HT-29 (cell line): Measurements from ENCODE around the gene USP25. TPM values are rescaled to one million over a fixed set of nuclear protein-coding genes. Genes with fewer than 3 reads are reported as not detected.
"Not testable (repeated sequence)": the region's sequence is repeated elsewhere in the genome, so short reads cannot be mapped to it uniquely, and the experiment has no call there.

Source experiments
- DNase-seq: peaks from one replicate; pipeline ENCODE4 v3.0.0-alpha.2; 2015; ENCODE audit warnings: low spot score
- total RNA-seq: library from RNA; depleted of rRNA; stranded (reverse); fragments of >200 nt; shearing (Covaris generic); gene quantifications from 2 replicates; pipeline ENCODE4 v1.2.3, GENCODE V29; 2014

Gene USP25
- total RNA-seq, 1 experiment from 2014 or later, result 13.3 TPM

DNA sequence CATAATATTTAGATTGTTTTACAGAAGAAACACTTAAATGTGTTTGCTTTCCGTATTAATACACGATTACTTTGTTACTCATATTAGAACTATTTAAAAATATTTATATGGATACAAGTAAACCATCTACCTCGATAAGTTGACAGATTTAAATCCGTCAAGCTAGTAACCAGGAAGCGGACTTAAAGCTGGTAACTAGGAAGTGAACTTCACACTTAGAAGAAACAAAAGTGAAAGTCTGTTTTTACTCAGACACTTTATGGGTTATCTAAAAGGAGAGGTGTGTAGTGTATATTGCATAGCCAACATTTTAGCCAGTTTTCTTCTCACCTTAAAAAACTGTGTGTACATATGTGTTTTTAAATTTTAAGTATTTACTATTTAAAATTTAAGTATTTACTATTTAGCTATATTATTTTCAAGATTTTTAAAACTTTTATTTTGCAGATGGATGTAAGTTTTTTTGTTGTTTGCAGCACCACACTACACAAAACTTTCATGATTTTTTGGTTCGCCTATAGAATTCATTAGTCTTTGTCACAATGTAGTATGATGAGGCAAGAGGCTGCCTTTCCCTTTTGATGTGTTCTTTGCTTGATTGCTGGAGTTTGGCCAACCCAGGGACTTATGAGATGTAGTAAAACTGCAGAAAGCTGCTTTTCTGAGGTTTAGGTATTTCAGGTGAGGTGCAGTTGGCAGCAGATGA, 2.7 kb downstream of the USP25 start:
- DNase-seq, result peak; percentile 65

DNA sequence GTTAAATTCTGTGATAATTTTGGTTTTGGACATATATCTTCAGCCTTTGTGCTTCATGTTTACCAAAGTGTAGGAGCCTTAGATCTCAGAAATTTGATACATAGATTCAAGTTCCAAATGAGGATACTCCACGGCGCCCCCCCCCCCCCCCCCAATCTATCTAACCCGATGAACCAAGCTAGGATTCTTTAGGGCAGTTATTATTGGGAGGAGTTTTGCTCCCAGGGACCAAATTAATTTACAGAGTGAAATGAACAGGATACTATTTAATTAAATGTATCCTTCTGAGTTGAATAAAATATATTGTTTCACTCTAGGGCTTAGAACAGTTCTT, 3.2 kb downstream of the USP25 start:
- DNase-seq, result no peak

DNA sequence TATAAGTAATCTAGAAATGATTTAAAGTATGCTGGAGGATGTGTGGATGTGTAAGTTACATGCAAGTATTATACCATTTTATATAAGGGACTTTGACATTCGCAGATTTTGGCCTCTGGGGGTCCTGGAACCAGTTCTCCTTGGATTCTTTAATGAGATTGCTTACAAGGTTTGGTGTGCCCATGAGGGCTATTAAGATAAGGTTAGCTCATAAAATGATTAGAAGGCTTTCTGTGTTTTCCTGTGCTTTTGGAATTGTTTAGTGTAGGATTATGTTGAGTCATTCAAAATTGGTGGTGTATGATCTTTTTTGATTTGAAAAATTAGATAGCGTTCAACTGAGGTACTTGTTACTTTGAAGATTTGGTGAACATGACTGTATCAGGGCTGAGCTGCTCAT, 5.6 kb downstream of the USP25 start:
- DNase-seq, result no peak

DNA sequence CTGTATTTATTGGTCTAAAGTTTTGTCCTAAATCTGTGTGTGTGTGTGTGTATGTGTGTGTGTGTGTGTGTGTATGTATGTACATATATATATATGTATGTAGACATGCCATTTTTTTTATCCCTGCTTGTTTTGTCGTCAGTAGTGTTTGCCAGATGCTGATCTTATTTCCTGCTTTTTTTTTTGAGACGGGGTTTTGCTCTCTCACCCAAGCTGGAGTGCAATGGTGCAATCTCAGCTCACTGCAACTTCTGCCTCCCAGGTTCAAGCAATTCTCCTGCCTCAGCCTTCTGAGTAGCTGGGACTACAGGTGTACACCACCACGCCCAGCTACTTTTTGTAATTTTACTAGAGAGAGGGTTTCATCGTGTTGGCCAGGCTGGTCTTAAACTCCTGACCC, 6.1 kb downstream of the USP25 start:
- not testable (repeated sequence) for DNase-seq

DNA sequence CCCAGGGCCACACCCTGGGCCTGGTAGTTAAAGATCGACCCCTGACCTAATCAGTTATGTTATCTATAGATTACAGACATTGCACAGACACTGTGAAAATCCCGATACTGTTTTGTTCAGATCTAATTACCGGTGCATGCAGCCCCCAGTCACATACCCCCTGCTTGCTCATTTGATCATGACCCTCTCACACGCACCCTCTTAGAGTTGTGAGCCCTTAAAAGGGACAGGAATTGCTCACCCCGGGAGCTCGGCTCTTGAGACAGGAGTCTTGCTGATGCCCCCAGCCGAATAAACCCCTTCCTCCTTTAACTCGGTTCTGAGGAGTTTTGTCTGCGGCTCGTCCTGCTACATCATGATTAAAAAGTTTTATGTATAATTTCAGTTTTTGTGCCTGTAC, 9.0 kb downstream of the USP25 start:
- DNase-seq, result not testable (repeated sequence)

DNA sequence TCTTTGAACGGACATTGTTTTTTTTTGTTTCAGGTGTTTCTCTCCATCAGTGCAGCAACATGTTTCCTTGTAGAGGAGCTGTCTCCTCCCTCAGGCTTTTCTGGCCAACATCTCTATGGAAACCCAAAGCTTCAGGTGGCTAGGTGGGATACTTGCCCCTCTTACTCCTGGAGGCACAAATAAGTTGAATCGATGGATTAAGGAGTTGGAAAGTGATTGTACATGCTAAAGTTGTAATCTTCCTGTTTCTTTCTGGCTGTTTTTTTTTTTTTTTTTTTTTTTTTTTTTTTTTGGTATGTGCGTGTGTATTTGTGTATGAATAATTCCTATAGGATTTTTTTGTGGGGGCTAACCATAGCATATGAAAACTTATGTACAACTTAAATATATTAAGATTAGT, 10.6 kb downstream of the USP25 start:
- no peak for DNase-seq

DNA sequence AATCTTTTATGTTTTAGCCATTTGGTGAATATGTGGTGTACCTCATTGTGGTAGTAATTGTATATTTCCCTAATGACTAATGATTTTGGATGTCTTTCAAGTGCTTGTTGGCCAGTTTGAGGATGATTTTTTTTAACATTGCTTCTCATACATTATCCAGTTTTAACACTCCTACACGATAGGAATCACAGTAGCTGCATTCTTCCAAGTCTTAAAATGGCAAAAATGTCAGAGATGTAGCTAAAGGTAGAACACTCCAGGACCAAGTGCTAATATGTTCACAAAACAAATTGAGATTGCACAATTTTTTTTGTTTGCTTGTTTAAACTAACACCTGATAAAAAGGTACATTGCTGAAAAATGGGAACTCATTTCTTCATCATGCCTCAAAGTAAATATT, 11.7 kb downstream of the USP25 start:
- no peak for DNase-seq

DNA sequence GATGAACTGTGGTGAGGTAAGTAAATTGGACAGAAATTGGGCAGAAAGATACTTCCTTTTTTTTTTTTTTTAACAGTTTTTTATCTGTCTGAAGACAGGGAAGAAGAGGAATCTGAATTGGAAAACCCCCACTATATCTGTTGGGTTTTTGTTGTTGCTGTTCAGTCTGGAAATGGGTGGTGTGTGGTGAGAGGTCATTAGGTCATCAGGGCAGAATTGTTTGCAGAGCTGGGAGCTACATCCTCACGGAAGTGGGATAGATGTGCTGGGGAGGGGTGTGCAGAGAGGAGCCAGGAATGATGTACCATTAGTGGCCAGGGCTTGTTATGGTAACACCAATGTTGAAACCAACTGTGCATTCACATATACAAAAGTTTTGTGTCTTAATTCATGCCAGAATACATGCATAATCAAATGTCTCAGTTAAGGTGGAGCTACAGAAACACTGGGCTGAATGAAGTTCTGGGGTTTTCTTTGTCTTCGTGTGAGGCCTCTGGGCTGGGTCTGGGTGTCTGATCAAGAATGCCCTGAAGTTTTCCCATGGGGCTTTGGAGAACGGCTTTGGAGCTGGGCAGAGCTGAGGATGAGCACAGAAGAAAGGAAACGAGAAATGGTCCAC, 12.4 kb downstream of the USP25 start:
- DNase-seq, result no peak

DNA sequence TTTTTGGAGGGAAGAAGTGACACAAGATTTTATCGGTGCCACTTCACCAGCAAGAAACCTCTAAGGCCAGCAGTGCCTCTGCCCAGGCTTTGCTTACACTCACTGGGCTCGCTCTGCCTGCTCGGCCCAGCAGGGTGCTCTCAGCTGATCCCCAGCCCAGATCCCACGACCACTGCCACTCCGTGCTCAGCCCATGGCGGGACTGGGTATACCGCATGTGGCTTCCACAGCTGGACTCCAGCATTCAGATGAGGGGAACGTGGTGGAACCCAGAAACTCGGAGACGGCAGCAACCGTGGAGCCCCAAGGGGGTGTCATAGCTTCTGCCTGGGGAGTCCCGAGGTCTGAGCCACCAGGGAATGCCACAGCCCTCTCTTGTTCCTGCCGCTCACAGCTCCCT, 12.9 kb downstream of the USP25 start:
- no peak for DNase-seq

DNA sequence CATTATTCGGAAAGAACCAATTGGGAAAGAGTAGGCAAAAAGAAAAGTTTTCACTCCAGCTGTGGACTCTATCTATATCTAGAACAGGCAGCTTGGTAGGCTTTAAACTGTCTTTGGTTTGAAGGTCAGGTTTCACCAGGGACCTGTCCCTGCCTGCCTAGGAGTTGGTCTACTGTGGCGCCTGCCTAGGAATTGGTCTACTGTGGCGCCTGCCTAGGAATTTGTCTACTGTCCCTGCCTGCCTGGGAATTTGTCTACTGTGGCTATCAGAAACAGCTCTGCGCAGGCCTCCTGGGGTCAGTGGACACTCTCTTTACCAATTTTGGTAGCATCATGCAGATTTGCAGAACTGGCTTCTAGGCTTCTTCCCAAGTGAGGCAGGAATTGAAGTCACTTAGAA, 13.8 kb downstream of the USP25 start:
- no peak for DNase-seq

DNA sequence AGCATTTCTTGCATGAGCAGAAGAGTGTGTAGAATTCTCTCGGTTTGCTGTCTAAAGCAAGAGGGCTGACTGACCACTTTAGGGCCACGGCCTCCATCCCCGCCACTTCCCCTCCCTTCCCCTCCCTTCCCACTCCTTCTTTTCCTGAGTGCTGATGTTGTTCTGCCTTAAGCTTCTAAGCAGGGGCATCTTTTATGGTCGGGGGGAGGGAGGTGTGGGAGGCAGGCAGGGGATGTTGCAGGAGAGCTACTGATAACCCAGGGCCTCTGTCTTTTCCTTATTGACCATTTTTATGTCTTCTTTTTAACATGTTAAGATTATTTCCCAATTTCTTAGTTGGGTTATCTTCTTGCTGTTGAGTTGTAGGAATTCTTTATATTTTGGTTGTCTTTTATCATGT, 15.1 kb downstream of the USP25 start:
- no peak for DNase-seq

DNA sequence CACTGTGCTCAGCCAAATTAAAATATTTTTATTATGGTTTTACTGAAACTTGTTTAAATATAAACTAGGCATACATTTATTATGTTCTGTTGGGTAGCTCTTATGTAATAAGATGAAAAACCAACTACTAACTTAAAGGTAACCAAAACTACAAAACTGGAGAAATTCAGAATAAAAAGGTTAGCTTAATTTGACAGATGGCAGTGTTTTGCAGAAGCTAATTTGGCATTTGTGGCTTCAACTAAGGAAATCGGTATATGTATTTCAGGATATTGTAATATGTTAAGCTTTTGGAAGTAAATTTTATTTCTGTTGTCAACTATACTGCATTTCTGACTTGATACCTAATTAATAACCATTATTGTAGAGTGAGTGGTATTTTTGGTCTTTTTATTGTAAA, 18.8 kb downstream of the USP25 start:
- DNase-seq, result no peak

DNA sequence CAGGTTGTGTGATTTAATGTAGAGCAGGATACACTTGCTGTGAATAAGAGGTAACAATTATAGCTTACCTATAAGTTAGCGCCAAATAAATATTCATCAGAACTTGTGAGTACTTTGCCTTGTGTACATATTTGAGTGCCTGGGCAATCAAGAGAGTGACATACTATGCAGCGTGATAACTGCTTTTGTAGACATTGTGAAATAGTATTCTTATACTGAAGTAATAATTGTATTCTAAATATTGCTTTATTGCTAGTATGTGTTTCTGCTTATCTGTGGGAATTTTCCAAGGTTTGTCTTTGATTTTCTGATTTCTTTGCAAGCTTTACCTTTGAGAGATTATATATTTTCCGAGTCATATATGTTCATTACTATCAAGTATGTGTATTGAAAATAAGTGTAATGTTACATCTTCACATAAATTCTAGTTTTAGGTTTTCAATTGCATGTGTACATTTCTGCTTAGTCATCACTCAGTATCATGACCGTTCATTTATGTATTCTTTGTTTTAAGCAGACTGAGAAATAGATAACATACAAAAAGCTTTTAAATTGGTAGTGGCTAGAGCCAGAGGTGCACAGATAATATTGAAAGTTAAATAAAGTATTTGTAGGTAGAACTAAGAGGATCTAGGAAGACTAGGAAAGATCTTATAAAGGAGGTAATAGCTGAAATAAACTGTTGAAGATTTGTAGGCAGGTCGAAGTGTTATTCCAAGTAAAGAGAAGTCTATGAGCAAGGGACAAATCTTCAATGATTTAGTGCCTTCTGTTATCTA, 19.5 kb downstream of the USP25 start:
- no peak for DNase-seq

DNA sequence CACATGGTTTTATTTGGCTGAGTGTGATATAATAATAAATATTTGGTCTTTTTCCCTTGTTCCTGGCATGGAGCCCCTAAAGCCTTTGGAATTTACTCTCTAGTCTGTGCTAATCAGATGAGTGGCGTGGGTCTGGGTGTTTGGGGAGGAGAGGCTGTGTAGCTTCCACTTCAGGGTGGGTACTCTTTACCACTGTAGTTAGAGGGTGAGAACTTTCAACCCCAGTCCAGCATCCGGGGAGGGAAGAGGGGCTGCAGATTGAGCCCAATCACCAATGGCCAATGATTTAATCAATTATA, 20.0 kb downstream of the USP25 start:
- no peak for DNase-seq

DNA sequence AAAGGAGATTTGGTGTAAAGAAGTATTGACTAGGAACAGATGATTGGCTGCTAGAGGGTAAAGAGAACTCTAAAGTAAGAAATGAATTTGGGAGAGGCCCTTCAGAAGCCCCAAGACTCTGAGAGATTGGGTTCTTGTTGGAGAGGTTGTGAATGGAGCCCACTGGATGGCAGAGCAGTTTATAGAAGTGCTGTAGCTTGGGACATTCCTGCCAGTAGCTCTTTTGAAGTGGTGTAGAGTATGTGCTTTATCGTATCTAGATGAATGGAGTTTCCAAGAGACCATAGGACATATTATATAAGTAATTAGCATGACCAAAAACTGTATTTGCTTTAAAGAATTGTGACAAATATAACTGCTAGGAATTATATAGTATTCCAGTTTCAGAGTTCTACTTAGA, 21.3 kb downstream of the USP25 start:
- no peak for DNase-seq

DNA sequence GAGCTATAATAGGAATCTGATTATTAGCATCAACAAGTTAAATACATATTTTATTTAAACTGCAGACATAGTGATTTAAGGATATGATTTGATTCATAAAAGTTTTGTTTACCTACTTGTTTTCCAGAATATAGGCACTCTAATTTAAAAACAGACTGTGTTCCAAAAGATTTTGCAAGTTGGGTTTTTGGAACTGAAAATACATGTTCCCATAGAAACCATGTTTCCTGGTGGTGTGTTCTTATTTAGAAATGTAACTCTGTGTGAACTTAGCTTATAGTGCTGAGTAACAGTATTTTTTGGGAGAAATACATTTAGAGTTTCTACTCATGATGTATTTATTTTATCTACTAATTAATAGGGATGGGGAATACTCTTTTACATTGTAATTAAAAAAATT, 21.8 kb downstream of the USP25 start:
- no peak for DNase-seq

DNA sequence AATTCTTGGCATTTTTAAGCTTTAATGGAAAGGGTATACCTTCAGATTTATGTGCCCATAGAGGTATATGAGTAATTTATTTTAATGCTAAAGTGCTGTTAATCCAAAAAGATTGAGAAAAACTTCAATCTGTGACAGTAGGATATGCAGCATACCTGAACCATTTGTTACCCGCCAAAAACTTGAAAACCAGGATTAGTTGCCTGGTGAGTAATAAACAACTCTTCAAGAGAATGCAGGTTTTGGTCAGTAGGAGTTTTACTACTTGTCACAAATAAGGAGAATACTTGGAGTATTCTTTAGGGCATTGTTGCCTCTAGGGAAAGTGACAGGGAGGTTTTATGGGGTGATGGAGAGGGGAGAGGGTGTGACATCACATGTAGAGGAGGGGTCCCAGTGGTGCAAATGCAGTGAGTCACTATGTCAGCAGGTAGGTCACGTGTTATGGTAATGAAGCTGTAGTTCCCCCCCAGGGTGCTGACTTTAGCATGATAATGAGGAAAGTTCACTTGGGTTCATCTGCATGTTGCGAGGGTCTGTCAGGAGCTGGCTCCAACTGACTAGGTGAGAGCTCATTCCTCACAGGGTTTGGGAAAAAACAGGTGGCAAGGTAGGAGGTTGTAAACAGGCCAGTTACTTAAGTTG, 23.1 kb downstream of the USP25 start:
- DNase-seq, result no peak

DNA sequence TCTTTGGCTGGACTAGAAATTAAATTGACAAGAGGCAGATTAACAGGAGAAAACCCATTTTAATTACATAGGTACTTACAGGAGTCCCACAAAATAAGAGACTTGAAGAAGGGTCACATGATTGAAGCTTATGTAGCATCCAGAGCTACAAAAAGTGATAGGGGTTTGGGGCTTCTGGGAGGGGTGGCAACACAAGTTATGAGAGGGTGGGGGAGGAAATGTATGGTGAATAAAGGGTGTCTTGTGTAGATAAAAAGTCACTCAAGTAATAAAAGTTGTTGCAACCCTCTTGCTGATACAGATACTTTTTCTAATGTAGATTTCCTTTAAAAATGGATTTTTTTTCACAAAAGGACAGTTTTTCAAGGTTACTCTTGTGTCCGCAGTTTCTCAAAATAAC, 24.0 kb downstream of the USP25 start:
- DNase-seq, result no peak

DNA sequence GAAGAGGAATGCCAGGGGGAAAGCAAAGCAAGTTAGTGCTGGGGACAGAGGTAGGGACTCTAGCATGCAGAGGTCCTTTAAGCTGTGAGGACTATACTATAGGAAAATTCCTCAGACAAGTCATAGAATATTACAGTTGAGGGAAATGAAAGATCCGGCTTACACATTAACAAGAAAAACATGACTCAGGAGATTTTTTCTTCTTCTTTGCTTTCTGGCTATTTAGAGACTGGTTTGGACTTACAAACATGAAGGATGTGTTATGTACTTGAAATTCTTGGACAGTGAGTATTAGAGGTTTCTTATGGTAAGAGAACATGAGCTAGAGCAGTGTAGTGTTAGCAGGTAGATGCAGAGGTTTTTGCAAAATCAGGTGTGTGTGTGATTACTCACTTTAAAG, 24.9 kb downstream of the USP25 start:
- DNase-seq, result no peak

DNA sequence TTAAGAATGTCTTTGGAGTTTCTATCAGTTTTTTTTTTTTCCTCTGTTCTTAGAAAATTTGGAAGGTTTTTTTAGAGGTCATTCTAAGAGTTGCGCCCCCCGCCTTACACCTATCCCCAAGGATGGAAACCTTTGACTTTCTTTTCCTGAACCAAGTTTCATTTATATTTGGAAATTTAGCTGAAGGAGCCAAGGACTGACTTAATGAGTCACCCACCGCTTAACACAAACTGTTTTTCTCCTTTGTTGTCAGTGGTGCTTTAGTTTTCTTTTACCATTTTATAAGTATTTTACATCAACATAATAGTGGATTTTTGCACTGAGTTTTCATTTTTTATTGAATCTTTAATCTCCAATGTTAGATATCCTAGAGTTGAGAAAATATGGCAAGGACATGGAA, 25.3 kb downstream of the USP25 start:
- no peak for DNase-seq

DNA sequence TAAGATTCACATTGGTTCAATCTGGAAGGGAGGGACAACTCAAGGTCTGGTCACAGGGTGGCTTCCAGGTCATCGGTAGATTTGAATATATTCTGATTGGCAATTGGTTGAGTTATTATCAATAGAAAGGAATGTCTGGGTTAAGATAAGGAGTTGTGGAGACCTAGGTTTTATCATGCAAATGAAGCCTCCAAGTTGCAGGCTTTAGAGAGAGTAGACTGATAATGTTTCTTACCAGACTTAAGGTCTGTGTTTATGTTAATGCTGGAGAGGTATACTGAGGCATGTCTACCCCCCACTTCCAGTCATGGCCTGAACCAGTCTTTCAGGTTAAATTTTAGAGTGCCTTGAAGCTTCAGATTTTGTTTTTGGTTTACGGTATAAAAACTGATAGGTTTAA, 29.7 kb downstream of the USP25 start:
- DNase-seq, result no peak

DNA sequence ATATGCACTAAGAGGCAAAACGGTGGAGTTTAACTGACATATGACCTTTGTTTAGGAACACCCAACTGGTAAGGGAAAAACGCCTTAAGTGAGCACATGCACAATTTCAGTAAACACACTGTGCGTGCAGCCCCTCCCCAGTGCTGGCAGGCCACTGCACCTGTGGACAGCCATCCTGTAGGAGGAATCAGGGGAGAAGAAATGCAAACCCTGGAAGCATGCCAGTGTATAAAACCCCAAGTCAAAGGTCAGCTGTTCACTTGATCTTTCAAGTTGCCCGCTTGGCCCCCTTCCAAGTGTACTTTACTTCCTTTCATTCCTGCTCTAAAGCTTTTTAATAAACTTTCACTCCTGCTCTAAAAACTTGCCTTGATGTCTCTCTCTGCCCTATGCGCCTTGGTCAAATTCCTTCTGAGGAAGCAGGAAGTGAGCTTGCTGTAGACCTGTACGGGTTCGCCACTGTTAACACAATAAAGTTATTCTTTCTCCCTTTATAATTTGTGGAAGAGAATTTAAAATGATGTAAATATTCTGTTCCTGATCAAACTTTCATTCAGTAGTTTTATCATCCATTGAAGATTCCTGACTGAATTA, 31.8 kb downstream of the USP25 start:
- DNase-seq, result peak; percentile 89
